Epithelial cell of proximal tubule (primary cell): ENCODE results near the gene PTPN2. TPM values are rescaled to one million over a fixed set of nuclear protein-coding genes. Genes with fewer than 3 reads are reported as not detected.

Experiments
- DNase-seq: peaks from one replicate; pipeline ENCODE4 v3.0.0-alpha.2; 2011; ENCODE audit warnings: low read depth
- H3K4me3 ChIP-seq: 2 replicates; pipeline ENCODE4 v1.5.1; 2011; ENCODE audit warnings: low read depth, mild to moderate bottlenecking, low read length
- CTCF ChIP-seq: conservative IDR thresholded peaks from 2 replicates; pipeline ENCODE4 v1.5.1; 2012; ENCODE audit warnings: low read depth, mild to moderate bottlenecking, low read length
- total RNA-seq: library from RNA; depleted of rRNA; stranded (reverse); fragments of >200 nt; gene quantifications from 2 replicates; pipeline ENCODE4 v1.2.3, GENCODE V29; 2015

PTPN2 gene
- total RNA-seq, 1 donor from 2014 or later = 54.0 TPM

- no peak for TF ChIP-seq CTCF
Observed at GRCh38 chr18:12769644-12770440, 114.2 kb downstream of the PTPN2 start.

GRCh38 chr18:12769136-12769535 lies 114.9 kb downstream of the PTPN2 start:
- no peak for DNase-seq
- H3K4me3 ChIP-seq = no peak overlapping the region
- no peak for TF ChIP-seq CTCF

More at GRCh38 chr18:12769644-12770440, 114.2 kb downstream of the PTPN2 start:
- H3K4me3 ChIP-seq = no peak overlapping the region
- no peak for DNase-seq

GRCh38 chr18:12768625-12769024 lies 115.4 kb downstream of the PTPN2 start:
- DNase-seq = no peak
- H3K4me3 ChIP-seq = no peak overlapping the region
- TF ChIP-seq CTCF = no peak

- DNase-seq = no peak
Observed at GRCh38 chr18:12767580-12768155, 116.4 kb downstream of the PTPN2 start.

GRCh38 chr18:12766986-12767433 lies 117.0 kb downstream of the PTPN2 start:
- no peak overlapping the region for H3K4me3 ChIP-seq
- no peak for TF ChIP-seq CTCF
- DNase-seq = no peak

More at GRCh38 chr18:12767580-12768155, 116.4 kb downstream of the PTPN2 start:
- no peak overlapping the region for H3K4me3 ChIP-seq
- TF ChIP-seq CTCF = no peak

- H3K4me3 ChIP-seq = no peak overlapping the region
- TF ChIP-seq CTCF = no peak
- DNase-seq = no peak
Observed at GRCh38 chr18:12765586-12765985, 118.5 kb downstream of the PTPN2 start.
